ENCODE measurements around the gene TTC7B. TPM values are rescaled to one million over a fixed set of nuclear protein-coding genes. Genes with fewer than 3 reads are reported as not detected.

Gene TTC7B
- total and polyA plus RNA-seq, 2 donors (not counting 1 experiment from before 2014, with no cell fraction given): 0.36 to 3.2 TPM

- CTCF ChIA-PET: no interaction called here
- peaks cover 21% of the 10 kb centered on the region for H3K27me3 Mint-ChIP-seq
- H3K4me3 Mint-ChIP-seq: no peak overlapping the region
- Histone ChIP-seq H2AFZ (ENCODE audit: insufficient read depth, low read depth, low read length, poor library complexity, severe bottlenecking) (no peak overlapping the region), H3K9ac (ENCODE audit: low read length) (no peak overlapping the region), H3K9me3 (ENCODE audit: control extremely low read depth in 1 of 3, control insufficient read depth in 2 of 3, insufficient read depth in 1 of 3, low read length in 2 of 3) (no peaks in the 10 kb centered on the region), H3K4me2 (replicated peaks; ENCODE audit: low read depth, low read length, poor library complexity, severe bottlenecking) (no peak overlapping the region), H3K79me2 (ENCODE audit: control insufficient read depth, insufficient read depth, low read length) (no peaks in the 10 kb centered on the region), H3K27me3 (replicated peaks in 1 of 4; ENCODE audit: control extremely low read depth in 1 of 4, control insufficient read depth in 3 of 4, insufficient read depth in 4 of 4, low read length in 3 of 4) (no peaks in the 10 kb centered on the region), H3K27ac (ENCODE audit: low read length in 2 of 2) (no peak overlapping the region), H3K4me1 (ENCODE audit: control insufficient read depth in 2 of 2, insufficient read depth in 2 of 2, low read length in 2 of 2) (no peaks in the 10 kb centered on the region), H4K20me1 (ENCODE audit: control insufficient read depth, insufficient read depth, low read length, poor library complexity, severe bottlenecking) (no peaks in the 10 kb centered on the region), H3K36me3 (replicated peaks in 1 of 2; ENCODE audit: control extremely low read depth in 1 of 2, control insufficient read depth in 1 of 2, extremely low read depth in 1 of 2, insufficient read depth in 2 of 2, low read length in 1 of 2) (no peaks in the 10 kb centered on the region), H3K4me3 (ENCODE audit: control extremely low read depth in 1 of 5, extremely low read depth in 1 of 5, insufficient read depth in 1 of 5, low read depth in 2 of 5, low read length in 4 of 5) (no peak overlapping the region)
- H3K4me1 Mint-ChIP-seq: peaks cover 4% of the 10 kb centered on the region
- 100% methylated on average over 4 of the region's 12 CpGs for WGBS (ENCODE audit: insufficient coverage)
- no peak overlapping the region for H3K27ac Mint-ChIP-seq
- no peaks in the 10 kb centered on the region for H3K9me3 Mint-ChIP-seq (ENCODE audit: insufficient read depth)
- DNase-seq (no peak), ATAC-seq (ENCODE audit: low read depth) (no peak)
- intact Hi-C loops (cut with micrococcal nuclease): no loop called here
- POLR2A ChIA-PET: no interaction called here
- TF ChIP-seq EZH2 (IDR thresholded peaks at IDR 0.05; ENCODE audit: borderline replicate concordance, insufficient read depth, low read depth, low read length, poor library complexity, severe bottlenecking) (no peak), CTCF (IDR thresholded peaks at IDR 0.05) (no peak)
Measured at GRCh38 chr14:90600619-90601018, 215.6 kb downstream of the TTC7B start.

- Histone ChIP-seq H3K27me3 (replicated peaks in 1 of 4; ENCODE audit: control extremely low read depth in 1 of 4, control insufficient read depth in 3 of 4, insufficient read depth in 4 of 4, low read length in 3 of 4) (no peaks in the 10 kb centered on the region), H3K9me3 (ENCODE audit: control extremely low read depth in 1 of 3, control insufficient read depth in 2 of 3, insufficient read depth in 1 of 3, low read length in 2 of 3) (no peaks in the 10 kb centered on the region), H3K9ac (ENCODE audit: low read length) (no peak overlapping the region), H3K4me3 (ENCODE audit: control extremely low read depth in 1 of 5, extremely low read depth in 1 of 5, insufficient read depth in 1 of 5, low read depth in 2 of 5, low read length in 4 of 5) (no peak overlapping the region), H2AFZ (ENCODE audit: insufficient read depth, low read depth, low read length, poor library complexity, severe bottlenecking) (no peak overlapping the region), H3K36me3 (replicated peaks in 1 of 2; ENCODE audit: control extremely low read depth in 1 of 2, control insufficient read depth in 1 of 2, extremely low read depth in 1 of 2, insufficient read depth in 2 of 2, low read length in 1 of 2) (no peaks in the 10 kb centered on the region), H3K79me2 (ENCODE audit: control insufficient read depth, insufficient read depth, low read length) (no peaks in the 10 kb centered on the region), H3K4me1 (ENCODE audit: control insufficient read depth in 2 of 2, insufficient read depth in 2 of 2, low read length in 2 of 2) (no peaks in the 10 kb centered on the region), H3K27ac (ENCODE audit: low read length in 2 of 2) (no peak overlapping the region), H3K4me2 (replicated peaks; ENCODE audit: low read depth, low read length, poor library complexity, severe bottlenecking) (no peak overlapping the region), H4K20me1 (ENCODE audit: control insufficient read depth, insufficient read depth, low read length, poor library complexity, severe bottlenecking) (no peaks in the 10 kb centered on the region)
- POLR2A ChIA-PET: no interaction called here
- Mint-ChIP-seq H3K4me3 (no peak overlapping the region), H3K27me3 (peaks cover 17% of the 10 kb centered on the region), H3K27ac (no peak overlapping the region), H3K9me3 (ENCODE audit: insufficient read depth) (no peaks in the 10 kb centered on the region), H3K4me1 (no peaks in the 10 kb centered on the region)
- CTCF ChIA-PET: no interaction called here
- intact Hi-C loops (cut with micrococcal nuclease): no loop called here
- TF ChIP-seq CTCF (IDR thresholded peaks at IDR 0.05): no peak
- no peak for TF ChIP-seq EZH2 (IDR thresholded peaks at IDR 0.05; ENCODE audit: borderline replicate concordance, insufficient read depth, low read depth, low read length, poor library complexity, severe bottlenecking)
- DNase-seq (no peak), ATAC-seq (ENCODE audit: low read depth) (no peak)
- WGBS (ENCODE audit: insufficient coverage): 84% methylated on average over 8 of the region's 12 CpGs
Measured at GRCh38 chr14:90599748-90600507, 216.3 kb downstream of the TTC7B start.
